CD4-positive, alpha-beta T cell treated with Interleukin-17A for 4 hours (primary cell): ENCODE results near the gene MALT1.
A peak's percentile ranks its signal among the peaks of the same experiment; 100 is the strongest.

ENCODE experiments used
- DNase-seq: peaks from one replicate; pipeline ENCODE4 v3.0.0-alpha.2; 2020; ENCODE audit warnings: mixed read lengths

Gene MALT1

DNA sequence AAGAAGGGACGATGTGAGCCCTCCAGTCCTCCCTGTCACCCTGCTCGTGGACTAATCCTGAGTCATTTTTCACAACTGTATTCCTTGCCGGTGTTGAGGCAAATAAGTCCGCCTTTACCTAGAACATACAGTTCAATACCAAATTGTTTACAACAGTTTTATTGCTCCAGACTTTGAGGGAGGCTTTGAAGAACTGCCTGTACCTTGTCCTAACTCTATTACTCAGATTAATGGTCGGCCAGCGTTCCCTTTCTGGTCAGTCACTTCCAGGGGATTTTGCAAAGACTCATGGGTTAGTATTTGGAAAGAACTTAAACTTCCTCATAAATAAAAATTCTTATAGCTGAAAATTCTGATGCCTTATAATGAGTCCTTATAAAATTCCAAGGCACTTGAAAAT is 108.3 kb downstream of the MALT1 start:
- DNase-seq, result no peak

DNA sequence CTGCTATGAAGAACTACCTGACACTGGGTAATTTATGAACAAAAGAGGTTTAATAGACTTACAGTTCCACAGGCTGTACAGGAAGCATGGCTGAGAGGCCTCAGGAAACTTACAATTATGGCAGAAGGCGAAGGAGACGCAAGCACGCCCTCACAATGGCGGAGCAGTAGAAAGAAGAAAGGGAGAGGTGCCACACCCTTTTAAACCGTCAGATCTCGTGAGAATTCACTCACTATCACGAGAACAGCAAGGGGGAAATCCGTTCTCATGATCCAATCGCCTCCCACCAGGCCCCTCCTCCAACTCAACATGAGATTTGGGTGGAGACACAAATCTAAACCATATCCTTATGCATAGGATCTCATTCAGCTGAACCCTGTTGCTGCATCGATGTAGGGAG is 108.8 kb downstream of the MALT1 start:
- no peak for DNase-seq

DNA sequence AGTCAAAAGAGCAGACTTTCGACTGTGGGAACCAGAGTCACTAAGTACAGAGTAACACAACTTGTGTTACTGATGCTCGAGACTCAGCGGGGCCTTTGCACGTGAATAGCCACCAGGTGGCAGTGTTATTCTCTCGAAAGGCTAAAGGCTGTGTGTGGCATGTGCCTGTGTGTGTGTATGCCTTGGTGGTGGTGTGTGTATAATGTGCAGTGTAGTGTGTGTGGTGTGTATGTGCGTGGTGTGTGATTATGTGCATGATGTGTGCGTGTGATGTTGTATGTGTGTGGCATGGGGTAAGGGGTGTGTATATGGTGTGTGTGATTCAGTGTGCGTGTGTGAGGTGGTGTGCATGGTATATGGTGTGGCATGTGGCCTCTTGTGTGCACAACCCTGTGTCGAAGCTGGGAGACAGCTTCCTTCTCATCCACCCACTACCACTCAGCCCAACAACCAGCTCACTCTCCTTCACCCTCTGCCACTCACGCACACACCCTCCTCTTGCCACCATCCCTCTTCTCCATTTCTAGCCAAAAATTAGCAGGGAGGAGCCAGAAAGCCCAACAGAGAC is 110.4 kb downstream of the MALT1 start:
- DNase-seq, result peak; percentile 74

DNA sequence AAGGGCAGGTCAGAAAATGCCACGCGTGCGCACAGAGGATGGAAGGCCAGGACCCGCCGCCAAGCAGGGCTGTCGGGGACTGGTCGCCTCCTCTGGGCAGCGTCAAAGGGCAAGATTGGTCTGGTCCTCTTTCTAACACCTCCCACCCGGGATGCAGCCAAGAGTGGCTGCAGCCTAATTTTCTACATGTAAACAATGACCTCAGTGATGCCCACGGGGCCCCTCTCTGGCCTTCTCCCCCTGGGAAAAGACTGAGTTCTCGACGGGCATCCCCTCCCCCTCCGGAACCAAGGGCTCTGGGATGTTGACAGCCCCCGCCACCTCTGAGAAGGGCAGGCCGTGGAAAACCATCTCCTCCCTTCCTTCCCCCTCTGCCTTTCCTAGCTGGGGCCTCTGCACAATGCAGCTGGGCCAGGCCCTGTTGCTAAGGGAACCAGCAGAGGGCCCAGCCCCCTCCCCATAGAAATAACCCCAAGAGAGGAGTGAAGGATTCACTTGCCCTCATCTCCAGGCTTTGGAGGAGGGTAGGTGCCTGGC is 113.4 kb downstream of the MALT1 start:
- DNase-seq, result no peak

DNA sequence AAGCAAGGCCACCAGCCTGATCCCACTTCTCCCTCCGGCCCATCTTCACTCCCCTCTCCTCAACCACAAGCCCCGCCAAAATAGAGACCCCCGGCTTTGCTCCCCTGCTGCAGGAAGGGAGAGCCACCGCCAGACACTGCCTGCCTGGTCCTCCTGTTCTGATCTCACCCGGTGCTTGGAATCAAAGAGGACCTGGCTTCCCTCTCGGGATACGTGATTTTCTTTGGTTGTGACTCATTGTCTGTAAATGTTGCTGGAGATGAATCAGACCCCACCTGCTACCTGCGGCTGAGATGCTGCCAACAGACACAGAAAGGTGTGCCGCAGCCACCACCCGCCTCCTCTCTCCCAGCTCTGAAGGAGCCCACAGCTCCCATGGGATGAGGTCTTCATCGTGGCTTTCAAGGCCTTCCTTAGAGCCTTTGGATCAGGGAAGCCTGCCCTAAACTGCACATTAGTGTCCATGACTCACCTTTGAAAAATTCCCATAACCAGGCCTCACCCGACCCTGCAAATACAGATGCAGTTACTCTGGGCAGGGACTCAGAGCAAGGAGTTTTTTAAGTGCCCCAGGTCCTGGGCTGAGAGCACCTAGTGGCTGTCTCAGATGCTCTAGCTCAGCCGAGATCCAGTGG is 114.0 kb downstream of the MALT1 start:
- no peak for DNase-seq

DNA sequence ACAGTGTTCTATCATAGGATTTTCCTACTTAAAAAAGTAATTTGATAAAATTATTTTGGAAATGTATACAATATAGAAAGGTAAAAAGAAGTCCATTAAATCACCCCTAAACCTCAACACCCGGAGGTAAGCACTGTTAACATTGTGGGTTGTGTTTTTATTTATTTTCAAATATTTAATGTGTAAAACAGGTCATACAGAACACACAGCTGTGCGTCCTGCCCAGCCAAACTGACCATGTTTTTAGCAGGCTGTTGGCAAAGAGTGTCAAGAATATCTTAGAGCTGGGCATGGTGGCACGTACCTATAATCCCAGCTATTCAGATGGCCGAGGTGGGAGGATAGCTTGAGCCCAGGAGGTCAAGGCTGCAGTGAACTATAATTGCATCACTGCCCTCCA is 114.6 kb downstream of the MALT1 start:
- no peak for DNase-seq

DNA sequence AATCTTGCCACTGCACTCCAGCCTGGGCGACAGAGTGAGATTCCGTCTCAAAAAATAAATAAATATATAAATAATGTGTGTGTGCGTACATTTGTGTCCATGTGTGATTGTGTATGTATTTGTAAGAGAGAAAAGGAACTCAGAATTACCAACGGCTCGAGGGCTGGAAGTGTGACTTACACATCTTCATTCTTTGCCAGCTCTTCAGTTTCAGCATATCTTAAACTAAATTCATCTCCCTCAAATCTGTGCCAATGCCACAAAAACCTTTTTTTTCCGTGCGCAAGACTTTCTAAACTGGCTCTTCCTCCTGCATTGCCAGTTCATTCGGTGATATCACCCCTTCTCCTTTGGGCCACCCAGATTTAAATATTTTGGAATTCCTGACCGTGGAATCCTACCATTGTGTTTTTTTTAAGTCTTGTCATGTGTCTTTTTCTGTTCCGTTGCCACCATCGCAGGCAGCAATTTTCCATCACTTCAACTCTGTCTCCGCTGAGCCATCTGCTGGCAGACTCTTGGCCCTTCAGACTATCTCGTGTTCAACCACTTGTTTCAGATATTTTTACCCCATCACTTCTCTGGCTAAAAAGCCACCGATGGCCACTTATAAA is 116.4 kb downstream of the MALT1 start:
- no peak for DNase-seq

DNA sequence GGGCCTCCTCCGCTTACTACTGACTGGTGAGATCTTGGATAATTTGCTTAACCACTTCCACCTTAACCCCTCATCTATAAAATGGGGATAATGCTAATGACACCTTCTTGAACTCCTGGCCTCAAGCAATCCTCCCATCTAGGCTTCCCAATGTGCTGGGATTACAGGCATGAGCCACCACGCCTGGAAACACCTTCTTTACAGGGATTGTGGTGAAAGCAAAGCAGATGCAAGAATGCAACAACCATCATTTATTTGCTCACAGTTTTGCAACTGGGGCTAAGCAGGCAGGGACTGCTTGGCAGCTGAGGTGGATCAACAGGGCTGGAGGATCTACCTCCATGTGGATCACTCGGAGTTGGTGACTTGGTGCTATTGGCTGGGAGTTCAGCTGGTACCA is 117.2 kb downstream of the MALT1 start:
- no peak for DNase-seq

DNA sequence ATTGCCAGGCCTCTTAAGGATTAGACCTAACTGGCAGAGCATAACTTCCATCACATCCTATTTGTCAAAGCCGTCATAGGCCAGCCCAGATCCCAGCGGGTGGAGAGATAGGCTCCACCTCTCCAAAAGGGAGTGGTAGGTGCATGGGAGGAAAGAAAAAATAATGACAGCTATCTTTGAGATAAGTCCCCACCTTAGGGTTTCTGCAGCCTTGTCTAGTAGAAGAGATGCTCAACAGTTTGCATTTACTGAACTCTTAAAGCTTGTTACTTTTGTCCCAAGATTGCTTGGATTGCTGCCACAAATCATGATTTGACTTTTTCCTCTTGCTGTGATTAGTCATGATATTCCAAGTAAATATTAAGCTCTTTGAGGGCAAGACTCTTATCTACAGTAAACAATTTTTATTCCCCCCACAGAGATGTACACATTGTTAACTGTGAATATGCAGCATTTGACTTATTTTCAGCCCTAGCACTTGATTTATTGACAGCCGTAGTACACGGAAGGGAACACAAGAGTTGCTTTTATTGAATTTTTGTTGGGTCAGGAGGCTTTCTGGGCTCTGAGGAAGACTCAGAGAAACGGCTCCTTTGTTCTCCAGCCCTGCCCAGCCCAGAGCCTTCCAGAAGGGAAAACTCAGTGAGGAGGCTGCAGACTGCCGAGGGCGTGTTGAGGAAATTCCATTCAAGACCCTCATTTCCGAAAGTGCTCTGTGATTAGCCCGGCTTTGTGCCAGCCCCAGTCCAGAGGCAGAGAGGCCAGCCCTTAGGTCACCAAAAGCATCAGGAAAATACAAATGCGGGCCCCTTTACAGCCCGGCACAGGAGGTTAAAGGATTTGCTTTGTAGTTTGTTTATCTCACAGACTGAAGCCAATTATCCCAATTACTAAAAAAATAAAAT is 118.0 kb downstream of the MALT1 start:
- no peak for DNase-seq

DNA sequence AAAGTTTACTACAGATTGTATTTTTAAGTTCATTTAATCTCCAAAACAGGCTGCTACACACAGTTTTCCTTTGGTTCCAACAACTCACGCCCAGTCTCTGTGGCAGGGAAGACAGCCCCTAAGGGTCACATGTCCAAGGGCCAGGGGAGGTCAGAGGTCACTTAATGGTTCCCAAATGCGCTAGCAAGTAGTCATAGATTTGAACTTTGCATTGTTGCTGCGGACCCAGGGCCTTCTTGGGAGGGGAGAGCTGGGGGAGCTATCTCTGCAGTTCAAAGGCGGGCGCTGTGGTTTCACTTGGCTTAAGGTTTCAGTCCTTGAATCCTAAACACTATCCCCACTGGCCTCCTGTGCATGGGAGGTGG is 118.6 kb downstream of the MALT1 start:
- no peak for DNase-seq

DNA sequence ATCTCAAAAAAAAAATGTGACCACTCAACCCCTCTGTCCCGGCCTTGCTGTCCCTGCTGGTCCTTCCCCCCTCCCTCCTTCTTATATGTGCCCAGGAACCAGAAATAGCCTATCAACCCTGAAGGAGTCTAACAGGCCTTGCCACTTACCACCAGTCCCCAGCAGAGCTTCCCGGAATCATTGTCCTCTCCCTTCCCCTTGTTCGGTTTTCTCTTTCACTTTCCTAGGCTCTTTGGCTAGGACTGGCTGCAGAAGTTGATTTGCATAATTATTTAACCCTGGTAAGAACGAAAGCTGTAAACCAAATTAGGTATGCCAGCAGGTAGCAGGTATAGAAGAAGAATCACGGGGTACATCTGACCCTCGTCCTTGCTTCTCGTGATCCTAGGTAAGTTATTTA is 120.8 kb downstream of the MALT1 start:
- DNase-seq, result no peak

DNA sequence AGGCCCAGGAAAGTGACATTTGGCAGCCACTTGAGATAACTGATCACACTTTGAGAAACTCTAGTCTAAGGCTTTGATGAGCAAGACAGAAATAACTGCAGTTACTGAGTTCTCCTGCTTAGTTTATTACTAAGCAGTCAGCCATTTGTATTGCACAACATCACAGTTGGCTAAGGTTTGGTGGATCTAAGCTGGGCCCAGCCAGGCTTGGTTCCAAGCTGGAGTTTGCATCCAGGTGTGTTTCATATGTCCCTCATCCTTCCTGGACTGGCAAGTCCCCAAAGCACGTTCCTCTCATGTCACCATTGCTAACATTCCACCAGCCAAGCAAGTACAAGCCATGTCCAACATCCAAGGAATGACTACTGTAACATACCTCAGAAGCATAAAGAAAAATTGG is 122.1 kb downstream of the MALT1 start:
- no peak for DNase-seq

DNA sequence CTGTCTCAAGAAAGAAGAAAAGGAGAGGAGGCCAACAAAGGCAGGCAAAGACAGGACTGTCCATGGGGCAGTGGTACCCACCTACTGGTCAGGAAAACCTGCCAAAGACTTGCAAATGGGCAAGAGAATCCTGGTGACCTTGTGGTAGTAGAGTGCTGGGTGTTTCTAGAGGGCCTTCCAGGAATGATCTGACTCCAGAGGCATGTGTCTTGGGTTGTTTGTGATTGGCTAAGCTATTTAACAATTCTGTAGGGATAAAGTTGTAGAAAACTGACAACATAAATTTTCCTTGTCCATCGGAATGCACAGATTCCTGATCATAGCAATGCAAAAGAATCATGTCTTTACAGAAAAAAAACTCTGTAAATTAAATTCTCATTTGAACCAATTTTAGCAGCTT is 125.0 kb downstream of the MALT1 start:
- no peak for DNase-seq

DNA sequence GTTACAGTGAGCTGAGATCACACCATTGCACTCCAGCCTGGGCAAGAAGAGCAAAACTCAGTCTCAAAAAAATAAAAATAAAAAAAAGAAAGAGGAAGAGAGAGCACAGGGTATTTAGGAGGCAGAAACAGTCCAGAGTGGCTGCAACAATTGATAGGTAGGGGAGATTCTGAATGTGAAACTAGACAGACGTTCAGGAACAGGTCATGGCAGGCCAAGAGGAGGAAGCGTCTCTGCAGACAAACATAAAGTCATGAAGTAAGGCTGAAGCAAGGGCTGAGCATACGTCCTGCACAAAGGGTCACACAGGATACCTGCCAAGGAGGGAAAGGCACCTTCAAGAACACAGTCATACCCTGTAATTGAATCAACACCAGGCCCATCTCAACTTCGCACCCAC is 129.3 kb downstream of the MALT1 start:
- DNase-seq, result no peak

DNA sequence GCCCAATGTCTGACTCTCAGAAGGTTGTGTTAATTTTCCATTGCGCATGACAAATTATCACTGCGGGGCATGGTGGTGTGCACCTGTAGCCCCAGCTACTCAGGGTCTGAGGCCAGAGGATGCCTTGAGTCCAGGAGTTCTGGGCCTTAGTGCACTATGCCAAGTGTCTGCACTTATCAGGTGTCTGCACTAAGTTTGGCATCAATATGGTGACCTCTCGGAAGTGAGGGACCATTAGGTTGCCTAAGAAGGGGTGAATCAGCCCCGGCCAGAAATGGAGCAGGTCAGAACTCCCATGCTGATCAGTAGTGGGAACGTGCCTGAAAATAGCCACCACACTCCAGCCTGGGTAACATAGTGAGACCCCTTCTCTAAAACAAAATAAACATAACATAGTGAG is 131.7 kb downstream of the MALT1 start:
- no peak for DNase-seq

DNA sequence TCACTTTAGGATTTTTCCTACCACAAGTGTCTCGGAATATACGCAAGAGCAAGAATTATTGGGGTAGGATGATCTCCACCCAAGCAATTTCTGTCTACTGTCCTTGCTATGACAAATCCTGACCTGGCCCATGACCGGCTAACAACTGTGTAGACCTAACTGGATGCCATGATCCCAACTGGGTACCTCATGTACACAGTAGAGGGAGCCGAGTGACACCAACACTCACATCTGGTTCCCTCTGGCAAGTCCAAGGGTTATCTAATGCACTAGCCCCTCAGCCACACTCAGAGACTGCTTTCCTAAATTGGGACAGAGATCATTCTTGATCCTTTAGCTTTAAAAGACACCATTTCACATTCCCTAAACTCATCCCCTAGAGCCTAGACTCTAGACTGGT is 132.7 kb downstream of the MALT1 start:
- no peak for DNase-seq
